Left ventricle myocardium inferior (tissue), 1 donor: Measurements from ENCODE around the gene NUDT9. TPM values are rescaled to one million over a fixed set of nuclear protein-coding genes. Genes with fewer than 3 reads are reported as not detected.
"Not testable (repeated sequence)": the region's sequence is repeated elsewhere in the genome, so short reads cannot be mapped to it uniquely, and the experiment has no call there.

Source experiments
- DNase-seq: peaks from one replicate; pipeline ENCODE4 v3.0.0-alpha.2; 2020
- H3K27ac ChIP-seq: fragments of 200-600 bp; replicated peaks from 2 replicates; pipeline ENCODE4 v1.8.0; 2021
- H3K27me3 ChIP-seq: fragments of 200-600 bp; 2 replicates; pipeline ENCODE4 v1.8.0; 2021; ENCODE audit warnings: low read depth
- H3K36me3 ChIP-seq: fragments of 200-600 bp; 2 replicates; pipeline ENCODE4 v1.8.0; 2021
- H3K4me1 ChIP-seq: fragments of 200-600 bp; 2 replicates; pipeline ENCODE4 v1.8.0; 2021
- H3K4me3 ChIP-seq: fragments of 200-600 bp; 2 replicates; pipeline ENCODE4 v1.8.0; 2021; ENCODE audit warnings: mild to moderate bottlenecking, moderate library complexity
- H3K9me3 ChIP-seq: fragments of 200-600 bp; replicated peaks from 2 replicates; pipeline ENCODE4 v1.8.0; 2021
- intact Hi-C: fragments of 100-400 bp; cut with micrococcal nuclease; formaldehyde crosslinking; loops from one replicate; pipeline ENCODE4 v1.11.0; 2022
- long read RNA-seq: library from polyadenylated mRNA; unstranded; transcript quantifications from one replicate; pipeline ENCODE4 v2.0.0, GENCODE V29; 2021
- total RNA-seq: library from RNA; stranded (reverse); fragmentation: NEBNext Ultra II Directional; extraction: Animal tissue kit (Norgen Biotek cat#: 25700); gene quantifications from one replicate; pipeline ENCODE4 v1.2.1, GENCODE V29; 2021
- TF ChIP-seq, protein P1 (sequence below): fragments of 200-600 bp; IDR thresholded peaks from 2 replicates; pipeline ENCODE4 v1.8.0; 2021; ENCODE audit warnings: antibody characterized with exemption, mild to moderate bottlenecking, borderline replicate concordance
- donor health status: DM: no; HTN: yes; CAD: no; lungs with severe emphysema.

NUDT9 gene, protein sequence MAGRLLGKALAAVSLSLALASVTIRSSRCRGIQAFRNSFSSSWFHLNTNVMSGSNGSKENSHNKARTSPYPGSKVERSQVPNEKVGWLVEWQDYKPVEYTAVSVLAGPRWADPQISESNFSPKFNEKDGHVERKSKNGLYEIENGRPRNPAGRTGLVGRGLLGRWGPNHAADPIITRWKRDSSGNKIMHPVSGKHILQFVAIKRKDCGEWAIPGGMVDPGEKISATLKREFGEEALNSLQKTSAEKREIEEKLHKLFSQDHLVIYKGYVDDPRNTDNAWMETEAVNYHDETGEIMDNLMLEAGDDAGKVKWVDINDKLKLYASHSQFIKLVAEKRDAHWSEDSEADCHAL
- total RNA-seq: 29.2 TPM
- long read RNA-seq, transcript NUDT9-201 (8 exons, 1,701 nt): major isoform, 39 of 47 reads
- long read RNA-seq, partial matches to known transcripts: 1 of 47 reads
- long read RNA-seq, other reads (novel, unspliced or antisense): 5 of 47 reads

DNA sequence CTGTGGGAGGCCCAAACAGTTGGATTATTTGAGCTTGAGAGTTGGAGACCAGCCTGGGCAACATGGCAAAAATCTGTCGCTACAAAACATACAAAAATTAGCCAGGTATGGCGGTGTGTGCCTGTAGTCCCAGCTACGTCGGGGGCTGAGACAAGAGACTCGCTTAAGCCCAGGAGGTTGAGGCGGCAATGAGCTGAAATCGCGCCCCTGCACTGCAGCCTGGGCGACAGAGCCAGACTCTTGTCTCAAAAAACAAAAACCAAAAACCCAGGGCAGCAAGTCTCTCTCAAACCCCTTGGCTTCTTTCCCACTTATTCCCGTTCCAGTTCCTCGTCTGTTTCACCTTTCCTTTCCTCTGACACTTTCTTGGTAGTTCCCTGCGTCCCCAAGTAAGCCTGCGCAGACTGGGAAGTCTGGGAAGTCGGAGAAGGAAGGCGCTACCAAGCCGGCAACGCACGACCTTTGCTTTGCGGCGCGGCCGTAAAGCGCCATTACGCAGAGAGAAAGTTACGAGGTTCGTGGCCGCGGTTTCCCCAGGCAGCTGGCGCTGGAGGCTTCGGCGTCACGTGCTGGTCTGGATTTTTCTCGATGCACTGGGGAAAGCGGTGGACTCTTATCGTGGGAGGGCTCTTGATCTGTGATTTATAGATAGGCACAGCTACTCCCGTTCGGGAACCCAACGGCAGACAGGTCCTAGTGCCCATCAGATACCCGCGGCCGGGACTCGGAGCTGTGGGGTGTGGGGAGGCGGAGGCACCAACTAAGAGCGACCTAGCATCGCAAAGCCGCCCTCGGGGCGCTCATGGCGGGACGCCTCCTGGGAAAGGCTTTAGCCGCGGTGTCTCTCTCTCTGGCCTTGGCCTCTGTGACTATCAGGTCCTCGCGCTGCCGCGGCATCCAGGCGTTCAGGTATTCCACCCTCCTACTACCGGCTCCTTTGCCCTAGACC is at the start of gene NUDT9:
Gene NUDT9 (plus strand): TSS at position 470 of the 949 bp plus-strand sequence. CDS start 333 bp downstream, at position 803.
- H3K4me1 ChIP-seq: peaks cover 51% of the 10 kb centered on the region
- intact Hi-C loops: no loop called here
- peak; percentile 97 for DNase-seq
- H3K36me3 ChIP-seq: no peaks in the 10 kb centered on the region
- no peaks in the 10 kb centered on the region for H3K27me3 ChIP-seq
- peak within 1 kb of the TSS; percentile 94 for H3K27ac ChIP-seq
- H3K9me3 ChIP-seq: no peaks in the 10 kb centered on the region
- peak within 1 kb of the TSS; percentile 86 for H3K4me3 ChIP-seq
- TF ChIP-seq, protein P1, sequence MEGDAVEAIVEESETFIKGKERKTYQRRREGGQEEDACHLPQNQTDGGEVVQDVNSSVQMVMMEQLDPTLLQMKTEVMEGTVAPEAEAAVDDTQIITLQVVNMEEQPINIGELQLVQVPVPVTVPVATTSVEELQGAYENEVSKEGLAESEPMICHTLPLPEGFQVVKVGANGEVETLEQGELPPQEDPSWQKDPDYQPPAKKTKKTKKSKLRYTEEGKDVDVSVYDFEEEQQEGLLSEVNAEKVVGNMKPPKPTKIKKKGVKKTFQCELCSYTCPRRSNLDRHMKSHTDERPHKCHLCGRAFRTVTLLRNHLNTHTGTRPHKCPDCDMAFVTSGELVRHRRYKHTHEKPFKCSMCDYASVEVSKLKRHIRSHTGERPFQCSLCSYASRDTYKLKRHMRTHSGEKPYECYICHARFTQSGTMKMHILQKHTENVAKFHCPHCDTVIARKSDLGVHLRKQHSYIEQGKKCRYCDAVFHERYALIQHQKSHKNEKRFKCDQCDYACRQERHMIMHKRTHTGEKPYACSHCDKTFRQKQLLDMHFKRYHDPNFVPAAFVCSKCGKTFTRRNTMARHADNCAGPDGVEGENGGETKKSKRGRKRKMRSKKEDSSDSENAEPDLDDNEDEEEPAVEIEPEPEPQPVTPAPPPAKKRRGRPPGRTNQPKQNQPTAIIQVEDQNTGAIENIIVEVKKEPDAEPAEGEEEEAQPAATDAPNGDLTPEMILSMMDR: no peak

DNA sequence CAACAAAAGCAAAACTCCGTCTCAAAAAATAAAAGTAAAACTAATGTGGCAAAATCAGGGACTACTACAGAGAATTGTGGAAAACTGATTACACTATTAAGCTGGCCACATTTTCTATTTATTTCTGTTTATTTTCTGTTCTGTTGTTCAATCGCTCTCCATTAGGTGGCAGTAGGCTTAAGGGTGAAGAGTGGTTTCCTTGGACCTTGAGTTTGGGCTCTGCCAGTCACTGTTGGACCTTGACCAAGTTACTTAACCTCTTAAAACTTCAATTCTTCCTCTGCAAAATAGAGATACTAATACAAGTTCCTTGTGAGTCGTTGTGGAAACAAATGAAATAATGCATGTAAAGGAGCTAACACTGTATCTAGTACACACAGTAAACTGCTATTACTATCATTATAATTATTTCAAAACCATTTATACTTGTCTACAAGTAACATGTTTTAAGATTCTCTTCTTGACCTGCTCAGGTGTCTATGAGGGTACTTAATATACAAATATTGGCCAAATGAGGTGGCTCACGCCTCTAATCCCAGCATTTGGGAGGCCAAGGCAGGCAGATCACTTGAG is 46.6 kb upstream of the NUDT9 start:
- peaks cover 49% of the 10 kb centered on the region for H3K36me3 ChIP-seq
- DNase-seq: no peak
- intact Hi-C loops: loop anchor here (10.0 kb wide), 1 partner anchor 89 kb away; no protein-coding TSS in a partner anchor
- no peak overlapping the region for H3K27ac ChIP-seq
- H3K27me3 ChIP-seq: no peaks in the 10 kb centered on the region
- H3K4me1 ChIP-seq: peaks cover 10% of the 10 kb centered on the region
- TF ChIP-seq, protein P1: peak; percentile 87
- no peaks in the 10 kb centered on the region for H3K9me3 ChIP-seq
- H3K4me3 ChIP-seq: no peak overlapping the region

DNA sequence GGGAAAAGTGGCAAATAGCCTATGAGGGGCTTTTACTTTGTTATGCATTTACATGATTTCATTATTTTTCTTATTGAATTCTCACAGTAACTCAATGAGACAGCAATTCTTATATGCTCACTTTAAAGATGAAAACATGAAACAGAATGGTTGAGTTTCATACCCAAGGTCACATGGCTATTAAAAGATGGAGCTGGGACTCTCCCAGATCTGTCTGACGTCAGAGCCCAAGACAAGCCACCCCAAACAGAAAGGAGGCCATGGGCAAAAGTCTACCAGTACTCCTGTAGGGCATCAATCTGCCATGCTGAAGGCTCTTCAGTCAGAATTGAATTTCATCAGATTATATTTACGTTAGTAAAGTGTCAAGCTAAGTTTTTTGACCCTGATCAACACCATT is 44.6 kb upstream of the NUDT9 start:
- intact Hi-C loops: loop anchor here (10.0 kb wide), 1 partner anchor 87 kb away; no protein-coding TSS in a partner anchor
- Histone ChIP-seq H3K4me1 (peaks cover 15% of the 10 kb centered on the region), H3K27ac (no peak overlapping the region), H3K9me3 (no peaks in the 10 kb centered on the region), H3K36me3 (peaks cover 41% of the 10 kb centered on the region), H3K27me3 (no peaks in the 10 kb centered on the region), H3K4me3 (no peak overlapping the region)
- no peak for DNase-seq
- TF ChIP-seq, protein P1: no peak

DNA sequence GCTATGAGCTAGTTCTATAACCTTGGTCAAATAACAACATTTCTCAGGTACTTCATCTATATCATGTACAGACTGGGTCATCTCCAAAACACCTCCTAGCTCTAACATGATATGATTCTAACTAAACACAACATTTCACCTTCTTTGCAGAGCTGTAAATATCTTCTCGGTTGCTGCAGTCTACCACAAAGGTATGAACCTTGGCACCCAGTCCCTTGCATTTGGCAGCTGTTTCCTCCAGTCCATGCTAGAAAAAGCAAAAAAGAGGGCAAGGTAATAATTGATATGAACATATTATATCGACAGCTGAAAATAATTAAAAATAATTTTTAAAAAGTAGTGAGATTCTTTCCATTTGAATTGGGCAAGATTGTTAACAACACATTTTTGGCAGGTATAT is 40.3 kb upstream of the NUDT9 start:
- Histone ChIP-seq H3K36me3 (peaks cover 28% of the 10 kb centered on the region), H3K27me3 (no peaks in the 10 kb centered on the region), H3K4me1 (peaks cover 14% of the 10 kb centered on the region), H3K9me3 (peaks cover 11% of the 10 kb centered on the region), H3K4me3 (no peak overlapping the region), H3K27ac (no peak overlapping the region)
- intact Hi-C loops: no loop called here
- no peak for DNase-seq
- TF ChIP-seq, protein P1: no peak

DNA sequence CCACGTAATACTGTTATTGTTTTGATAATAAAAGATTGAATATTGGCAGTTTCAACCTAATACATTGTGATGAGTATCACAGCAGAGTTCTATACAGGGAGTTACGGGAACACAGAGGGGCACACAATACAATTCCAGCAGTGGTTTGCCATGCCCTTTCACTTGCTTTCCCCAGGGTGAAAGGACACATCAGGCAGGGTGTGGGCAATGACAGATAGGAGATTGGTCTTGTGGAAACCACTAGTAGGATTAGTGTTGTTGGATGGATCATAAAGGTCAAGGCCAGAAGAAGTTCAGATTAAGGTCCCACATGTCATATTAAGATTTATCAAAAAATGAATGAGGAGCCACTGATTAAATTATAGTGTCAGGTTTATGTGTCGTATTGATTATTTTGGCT is 39.4 kb upstream of the NUDT9 start:
- intact Hi-C loops: no loop called here
- no peak overlapping the region for H3K4me3 ChIP-seq
- no peaks in the 10 kb centered on the region for H3K27me3 ChIP-seq
- no peak overlapping the region for H3K27ac ChIP-seq
- H3K36me3 ChIP-seq: peaks cover 25% of the 10 kb centered on the region
- TF ChIP-seq, protein P1: no peak
- H3K4me1 ChIP-seq: peaks cover 17% of the 10 kb centered on the region
- H3K9me3 ChIP-seq: peaks cover 11% of the 10 kb centered on the region
- DNase-seq: no peak

DNA sequence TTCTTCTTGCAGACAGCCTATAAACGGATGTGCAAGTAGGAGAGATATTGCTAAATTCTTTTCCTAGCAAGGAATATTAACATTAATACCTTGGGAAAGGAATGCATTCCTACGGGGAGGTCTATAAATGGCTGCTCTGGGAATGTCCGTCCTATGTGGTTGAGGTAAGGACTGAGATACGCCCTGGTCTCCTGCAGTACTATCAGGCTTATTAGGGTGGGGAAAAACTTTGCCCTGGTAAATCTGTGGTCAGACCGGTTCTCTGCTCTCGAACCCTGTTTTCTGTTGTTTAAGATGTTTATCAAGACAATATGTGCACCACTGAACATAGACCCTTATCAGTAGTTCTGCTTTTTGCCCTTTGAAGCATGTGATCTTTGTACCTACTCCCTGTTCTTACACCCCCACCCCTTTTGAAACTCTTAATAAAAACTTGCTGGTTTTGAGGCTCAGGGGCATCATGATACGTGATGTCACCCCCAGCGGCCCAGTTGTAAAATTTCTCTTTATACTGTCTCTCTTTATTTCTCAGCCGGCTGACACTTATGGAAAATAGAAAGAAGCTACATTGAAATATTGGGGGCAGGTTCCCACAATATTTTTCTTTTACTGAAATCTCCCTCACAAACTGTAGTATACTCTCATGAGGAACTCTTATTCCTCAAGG is 37.8 kb upstream of the NUDT9 start:
- H3K27ac ChIP-seq, intact Hi-C loops, H3K4me3 ChIP-seq, H3K27me3 ChIP-seq, DNase-seq: not testable (repeated sequence)
- peaks cover 29% of the 10 kb centered on the region for H3K36me3 ChIP-seq
- H3K4me1 ChIP-seq: peaks cover 31% of the 10 kb centered on the region
- peaks cover 21% of the 10 kb centered on the region for H3K9me3 ChIP-seq
